ENCODE measurements around the gene ZPBP.

DNA sequence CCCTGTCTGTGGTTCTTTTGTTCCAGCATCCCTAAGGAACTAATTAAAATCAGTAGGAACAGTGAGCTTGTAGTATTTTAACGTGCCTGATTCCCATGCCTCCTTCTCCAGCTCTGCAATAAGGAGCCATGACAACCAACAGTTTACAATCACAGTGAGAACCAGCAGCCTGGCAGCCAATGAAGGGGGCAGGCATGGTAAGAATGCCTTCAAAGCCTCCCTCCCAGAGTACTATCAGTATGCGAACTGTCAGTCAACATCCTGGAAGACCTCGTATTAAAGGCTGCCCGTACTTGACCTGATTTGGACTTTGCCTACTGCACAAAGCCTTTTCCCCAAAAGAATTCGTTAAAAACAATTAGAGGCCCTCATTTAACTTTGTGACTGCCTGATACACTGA, 7.7 kb downstream of the ZPBP start:
- TF ChIP-seq, protein P1, sequence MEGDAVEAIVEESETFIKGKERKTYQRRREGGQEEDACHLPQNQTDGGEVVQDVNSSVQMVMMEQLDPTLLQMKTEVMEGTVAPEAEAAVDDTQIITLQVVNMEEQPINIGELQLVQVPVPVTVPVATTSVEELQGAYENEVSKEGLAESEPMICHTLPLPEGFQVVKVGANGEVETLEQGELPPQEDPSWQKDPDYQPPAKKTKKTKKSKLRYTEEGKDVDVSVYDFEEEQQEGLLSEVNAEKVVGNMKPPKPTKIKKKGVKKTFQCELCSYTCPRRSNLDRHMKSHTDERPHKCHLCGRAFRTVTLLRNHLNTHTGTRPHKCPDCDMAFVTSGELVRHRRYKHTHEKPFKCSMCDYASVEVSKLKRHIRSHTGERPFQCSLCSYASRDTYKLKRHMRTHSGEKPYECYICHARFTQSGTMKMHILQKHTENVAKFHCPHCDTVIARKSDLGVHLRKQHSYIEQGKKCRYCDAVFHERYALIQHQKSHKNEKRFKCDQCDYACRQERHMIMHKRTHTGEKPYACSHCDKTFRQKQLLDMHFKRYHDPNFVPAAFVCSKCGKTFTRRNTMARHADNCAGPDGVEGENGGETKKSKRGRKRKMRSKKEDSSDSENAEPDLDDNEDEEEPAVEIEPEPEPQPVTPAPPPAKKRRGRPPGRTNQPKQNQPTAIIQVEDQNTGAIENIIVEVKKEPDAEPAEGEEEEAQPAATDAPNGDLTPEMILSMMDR (IDR thresholded peaks at IDR 0.05) = no peak
- TF ChIP-seq POLR2A (IDR thresholded peaks at IDR 0.05) = no peak
